IgD-negative memory B cell (primary cell): ENCODE results near the gene CCP110. TPM values are rescaled to one million over a fixed set of nuclear protein-coding genes. Genes with fewer than 3 reads are reported as not detected.

Experiments
- H3K27ac Mint-ChIP-seq, 3 donors: one replicate each; pipeline ENCODE4 v1.8.0; 2020 to 2022; ENCODE audit warnings: mild to moderate bottlenecking in 3 of 3, mixed read lengths in 3 of 3, moderate library complexity in 1 of 3
- H3K27me3 Mint-ChIP-seq: one replicate; pipeline ENCODE4 v1.8.0; 2021; ENCODE audit warnings: mixed read lengths
- H3K36me3 Mint-ChIP-seq: one replicate; pipeline ENCODE4 v1.8.0; 2020; ENCODE audit warnings: mild to moderate bottlenecking, mixed read lengths
- H3K4me1 Mint-ChIP-seq, 3 donors: one replicate each; pipeline ENCODE4 v1.8.0; 2020 to 2022; ENCODE audit warnings: mixed read lengths in 3 of 3, mild to moderate bottlenecking in 1 of 3
- H3K4me3 Mint-ChIP-seq, 4 donors: one replicate each; pipeline ENCODE4 v1.8.0; 2020 to 2022; ENCODE audit warnings: mild to moderate bottlenecking in 4 of 4, mixed read lengths in 4 of 4, moderate library complexity in 3 of 4
- H3K9me3 Mint-ChIP-seq, 3 donors: one replicate each; pipeline ENCODE4 v1.8.0; 2020 to 2021; ENCODE audit warnings: mixed read lengths in 3 of 3, mild to moderate bottlenecking in 1 of 3
- polyA plus RNA-seq: library from polyadenylated mRNA; unstranded; fragments of 300-500 nt; fragmentation: Illumina TruSeq; gene quantifications from one replicate; pipeline ENCODE4 v1.2.3, GENCODE V29; 2021

The CCP110 gene
- polyA plus RNA-seq, 1 donor from 2014 or later = 6.1 TPM

DNA sequence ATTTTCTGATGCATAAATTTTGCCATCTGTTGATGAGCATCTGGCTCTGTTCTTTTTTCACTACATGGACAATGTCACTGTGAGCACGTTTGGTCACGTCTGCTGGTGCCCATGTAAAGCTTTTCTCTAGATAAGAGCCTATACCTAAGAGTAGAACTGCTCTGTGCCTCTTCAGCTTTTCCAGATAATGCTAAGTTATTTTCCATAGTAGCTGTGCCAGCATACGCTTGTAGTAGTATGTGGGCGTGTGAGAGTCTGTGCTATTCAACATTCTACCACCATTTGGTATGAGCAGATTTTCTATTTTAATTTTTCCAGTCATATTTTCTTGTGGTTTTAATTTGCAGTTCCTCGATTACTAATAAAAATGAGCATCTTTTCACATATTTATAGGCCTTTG is 64.9 kb downstream of the CCP110 start:
- H3K27ac Mint-ChIP-seq = no peak overlapping the region
- no peaks in the 10 kb centered on the region for H3K9me3 Mint-ChIP-seq
- no peak overlapping the region for H3K4me3 Mint-ChIP-seq
- H3K27me3 Mint-ChIP-seq = no peaks in the 10 kb centered on the region
- H3K36me3 Mint-ChIP-seq = peaks cover 23% of the 10 kb centered on the region
- peaks cover 5 to 8% (median 6%) of the 10 kb centered on the region in 3 donors for H3K4me1 Mint-ChIP-seq

DNA sequence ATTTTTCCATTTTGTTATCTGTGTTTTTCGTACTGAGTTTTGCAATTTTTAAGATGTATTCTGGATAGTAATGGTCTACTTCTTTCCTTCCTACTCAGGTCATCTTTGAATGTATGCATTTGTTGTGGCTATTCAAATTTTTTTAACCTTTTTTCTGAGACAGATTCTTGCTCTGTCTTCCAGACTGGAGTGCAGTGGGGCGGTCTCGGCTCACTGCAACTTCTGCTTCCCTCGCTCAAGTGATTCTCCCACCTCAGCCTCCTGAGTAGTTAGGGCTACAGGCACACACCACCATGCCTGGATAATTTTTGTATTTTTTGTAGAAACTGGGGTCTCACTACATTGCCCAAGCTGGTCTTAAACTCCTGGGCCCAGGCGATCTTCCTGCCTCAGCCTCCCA is 65.4 kb downstream of the CCP110 start:
- H3K27ac Mint-ChIP-seq = no peak overlapping the region
- H3K4me3 Mint-ChIP-seq = no peak overlapping the region
- peaks cover 19% of the 10 kb centered on the region for H3K36me3 Mint-ChIP-seq
- H3K4me1 Mint-ChIP-seq = peaks cover under 1 to 4% (median 1%) of the 10 kb centered on the region in 3 donors
- no peaks in the 10 kb centered on the region for H3K27me3 Mint-ChIP-seq
- H3K9me3 Mint-ChIP-seq = no peaks in the 10 kb centered on the region

DNA sequence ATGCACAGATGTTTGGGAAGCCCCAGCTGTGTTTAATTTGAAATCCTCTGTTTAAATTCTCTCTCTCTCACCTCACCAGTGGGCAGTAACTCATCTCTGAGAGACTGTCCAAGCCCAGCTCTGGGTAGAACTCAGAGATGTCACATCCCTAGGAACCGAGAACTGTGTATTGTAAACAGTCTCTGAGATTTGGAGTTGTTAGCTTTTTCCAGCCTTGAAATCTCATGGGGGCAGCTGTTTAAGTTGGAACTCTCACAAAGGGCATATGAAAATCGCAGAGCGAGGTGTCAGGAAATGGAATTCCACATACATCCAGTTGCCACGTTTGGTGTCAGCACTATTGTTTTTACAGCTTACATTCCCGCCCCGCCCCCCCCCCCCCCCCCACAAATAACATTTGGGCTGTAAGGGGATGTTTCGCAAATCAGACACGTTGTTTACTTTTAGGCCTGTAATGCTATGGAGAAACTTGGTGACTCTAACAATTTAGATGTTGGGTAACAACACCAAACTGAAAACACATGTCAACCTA is 66.1 kb downstream of the CCP110 start:
- Mint-ChIP-seq H3K4me1 (peaks cover 0 to 3% (median 0%) of the 10 kb centered on the region in 3 donors), H3K9me3 (no peaks in the 10 kb centered on the region), H3K27me3 (no peaks in the 10 kb centered on the region), H3K36me3 (peaks cover 19% of the 10 kb centered on the region), H3K4me3 (no peak overlapping the region), H3K27ac (no peak overlapping the region)

DNA sequence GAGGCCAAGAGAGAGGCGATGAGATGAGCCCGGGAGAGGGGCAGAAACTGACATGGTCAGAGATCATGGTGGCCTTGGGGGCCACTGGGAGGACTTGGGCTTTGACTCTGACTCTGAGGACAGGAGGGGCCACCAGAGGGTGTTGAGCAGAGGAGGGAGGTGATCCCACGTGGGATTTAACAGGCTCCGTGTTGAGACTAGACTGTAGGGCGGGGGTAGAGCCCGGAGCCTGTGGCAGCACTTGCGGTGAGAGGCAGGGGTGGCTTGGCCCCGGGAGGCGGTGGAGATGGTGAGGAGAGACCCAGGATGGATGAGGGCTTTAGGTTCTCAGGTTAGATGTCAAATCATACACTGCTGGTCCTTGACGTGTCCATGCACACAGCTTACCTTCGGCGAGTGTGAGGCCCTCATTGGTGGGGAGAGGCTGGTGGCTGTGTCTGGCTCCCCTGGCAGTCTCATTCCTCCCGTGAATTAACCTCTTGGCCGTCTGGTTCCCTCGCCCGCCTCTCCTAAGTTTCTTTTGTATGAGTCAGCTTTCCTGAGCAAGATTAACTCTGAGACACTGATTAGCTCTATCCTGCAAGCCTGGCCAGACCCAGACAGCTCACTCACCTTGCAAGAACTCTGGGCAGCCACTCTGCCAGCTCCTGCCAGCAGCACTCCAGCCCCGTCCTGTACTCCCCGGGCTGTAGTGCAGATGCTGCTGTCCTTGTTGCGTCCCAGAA is 71.5 kb downstream of the CCP110 start:
- H3K4me3 Mint-ChIP-seq = no peak overlapping the region
- no peaks in the 10 kb centered on the region for H3K27me3 Mint-ChIP-seq
- no peaks in the 10 kb centered on the region for H3K4me1 Mint-ChIP-seq
- no peak overlapping the region for H3K27ac Mint-ChIP-seq
- H3K9me3 Mint-ChIP-seq = no peaks in the 10 kb centered on the region
- H3K36me3 Mint-ChIP-seq = peaks cover 11% of the 10 kb centered on the region

DNA sequence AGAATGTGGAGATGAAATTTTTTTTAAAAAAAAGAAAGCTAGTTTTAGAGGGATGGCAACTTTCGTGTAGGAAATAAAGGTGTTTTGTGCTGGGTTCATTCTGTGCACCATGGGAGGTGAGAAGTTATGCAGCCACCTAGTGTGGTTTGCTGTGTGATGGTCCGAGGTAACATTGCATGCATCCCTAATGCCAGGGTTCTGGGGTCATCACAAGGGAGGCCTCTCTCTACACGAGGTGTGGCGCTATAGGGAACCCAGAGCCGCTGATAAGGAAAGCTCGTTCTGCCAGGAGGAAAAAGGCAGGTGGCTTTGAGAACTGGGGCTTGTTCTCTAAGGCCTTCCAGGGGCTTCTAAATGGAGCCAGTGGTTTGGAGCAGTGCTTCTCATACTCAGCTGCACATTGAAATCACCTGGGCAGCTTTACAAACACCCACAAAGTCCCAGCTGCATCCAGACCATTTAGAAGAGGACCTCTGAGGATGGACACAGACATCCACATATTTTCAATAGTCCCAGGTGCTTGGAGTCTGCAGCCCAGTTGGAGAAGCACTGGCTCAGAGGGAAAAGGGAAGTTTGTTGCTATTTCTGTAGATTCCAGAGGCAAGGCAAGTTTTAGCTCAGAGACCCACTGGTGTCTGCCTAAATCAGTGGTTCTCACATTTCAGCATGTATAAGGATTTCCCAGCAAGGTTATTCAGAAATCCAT is 75.2 kb downstream of the CCP110 start:
- peak overlapping the region in 1 of 4 donors; percentile 32 for H3K4me3 Mint-ChIP-seq
- H3K27me3 Mint-ChIP-seq = no peaks in the 10 kb centered on the region
- no peaks in the 10 kb centered on the region for H3K9me3 Mint-ChIP-seq
- H3K27ac Mint-ChIP-seq = peak overlapping the region in 1 of 3 donors; percentile 67
- no peaks in the 10 kb centered on the region for H3K4me1 Mint-ChIP-seq
- H3K36me3 Mint-ChIP-seq = peaks cover 9% of the 10 kb centered on the region

DNA sequence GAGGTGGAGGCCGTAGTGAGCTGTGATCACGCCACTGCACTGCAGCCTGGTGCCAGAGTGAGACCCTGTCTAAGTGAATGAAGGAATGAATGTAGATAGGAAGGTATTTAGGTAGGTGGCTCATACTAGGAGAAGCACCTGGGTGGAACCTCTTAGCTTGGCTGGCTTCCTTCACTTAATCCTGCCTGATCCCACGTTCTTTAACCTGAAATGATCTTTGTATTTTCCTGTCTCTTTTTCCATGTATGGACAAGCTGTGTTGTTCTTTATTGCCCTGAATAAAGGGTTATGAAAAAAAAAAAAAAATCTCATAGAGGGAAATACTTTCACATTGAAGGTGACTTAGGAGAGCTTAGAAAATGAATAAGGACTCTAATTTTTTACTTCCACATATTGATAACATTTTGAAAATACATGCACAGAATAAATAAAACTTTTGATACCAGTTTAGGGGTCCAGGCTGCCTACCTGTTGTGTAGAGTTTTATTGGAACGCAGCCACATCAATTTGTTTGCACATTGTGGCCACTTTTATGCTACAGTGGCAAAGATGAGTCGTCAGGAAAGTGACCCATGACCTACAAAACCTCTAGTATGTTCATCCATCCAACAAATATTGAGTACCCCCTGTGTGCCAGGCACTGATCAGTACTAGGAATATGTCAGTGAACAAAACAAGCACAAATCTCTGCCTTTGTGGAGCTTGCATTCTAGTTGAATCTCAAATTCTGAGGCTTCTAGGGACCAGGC is 76.4 kb downstream of the CCP110 start:
- H3K27me3 Mint-ChIP-seq = no peaks in the 10 kb centered on the region
- no peak overlapping the region for H3K4me3 Mint-ChIP-seq
- no peaks in the 10 kb centered on the region for H3K9me3 Mint-ChIP-seq
- no peak overlapping the region for H3K27ac Mint-ChIP-seq
- H3K36me3 Mint-ChIP-seq = peaks cover 9% of the 10 kb centered on the region
- no peaks in the 10 kb centered on the region for H3K4me1 Mint-ChIP-seq

DNA sequence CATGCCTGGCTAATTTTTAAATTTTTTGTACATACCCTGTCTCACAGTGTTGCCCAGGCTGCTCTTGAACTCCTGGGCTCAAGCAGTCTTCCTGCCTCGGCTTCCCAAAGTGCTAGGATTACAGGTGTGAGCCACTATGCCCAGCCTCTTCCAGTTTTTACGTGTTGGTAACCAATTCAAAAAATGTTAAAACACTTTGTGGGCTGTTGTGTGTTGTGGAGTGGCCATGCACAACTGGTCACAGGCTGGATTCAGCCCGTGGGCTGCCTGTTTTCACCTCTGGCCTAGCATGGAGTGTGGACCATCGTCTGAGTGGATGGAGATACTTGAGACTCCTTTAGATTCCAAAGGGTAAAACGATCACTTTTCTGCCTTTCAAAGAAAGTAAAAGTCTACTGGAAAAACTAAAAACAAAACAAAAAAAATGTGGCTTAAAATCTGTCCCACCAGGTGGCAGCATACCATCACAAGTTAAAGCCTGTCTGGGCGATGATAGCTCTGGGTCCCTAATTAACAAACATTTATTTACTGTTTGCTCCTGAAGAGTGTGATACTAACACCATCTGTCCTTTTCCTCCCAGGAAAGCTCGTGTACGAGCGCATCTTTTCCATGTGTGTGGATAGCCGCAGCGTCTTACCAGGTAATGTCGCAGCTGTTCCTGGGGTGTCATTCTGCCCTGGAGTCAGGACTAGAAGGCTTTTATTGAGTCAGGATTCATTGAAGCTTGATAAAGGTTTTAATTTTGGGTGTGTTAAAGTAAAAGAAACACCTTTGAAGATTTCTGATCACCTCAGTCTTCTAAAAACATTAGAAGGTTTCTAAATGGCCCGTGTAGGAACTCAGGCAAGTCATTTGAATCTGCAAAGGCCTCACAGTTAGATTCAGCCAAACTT is 77.6 kb downstream of the CCP110 start:
- peaks cover 20% of the 10 kb centered on the region for H3K36me3 Mint-ChIP-seq
- no peaks in the 10 kb centered on the region for H3K4me1 Mint-ChIP-seq
- H3K27ac Mint-ChIP-seq = no peak overlapping the region
- H3K27me3 Mint-ChIP-seq = no peaks in the 10 kb centered on the region
- no peak overlapping the region for H3K4me3 Mint-ChIP-seq
- peaks cover 0 to 4% (median 2%) of the 10 kb centered on the region in 3 donors for H3K9me3 Mint-ChIP-seq

Other genes with a start within 250 kb of the CCP110 start
- not detected for gene CLEC19A, start 238.2 kb upstream of the CCP110 start, polyA plus RNA-seq
- gene TMC5, start 106.1 kb upstream of the CCP110 start, polyA plus RNA-seq = not detected
- gene GDE1, start 1.8 kb upstream of the CCP110 start, polyA plus RNA-seq = 28.4 TPM
- gene VPS35L, start 31.8 kb downstream of the CCP110 start, polyA plus RNA-seq = 38.2 TPM
- 12.6 TPM for gene KNOP1, start 194.3 kb downstream of the CCP110 start, polyA plus RNA-seq
- gene IQCK, start 194.3 kb downstream of the CCP110 start, polyA plus RNA-seq = 3.4 TPM